ENCODE results near the gene CD300H. TPM values are rescaled to one million over a fixed set of nuclear protein-coding genes. Genes with fewer than 3 reads are reported as not detected.

CD300H gene
- polyA plus RNA-seq, 3 donors = 57.9 to 148 (median 84.7) TPM

- H3K27ac ChIP-seq (ENCODE audit: low read depth in 1 of 2, low read length in 2 of 2) = no peak overlapping the region
- no peaks in the 10 kb centered on the region for H3K27me3 ChIP-seq (ENCODE audit: control insufficient read depth in 2 of 2, insufficient read depth in 2 of 2, low read length in 2 of 2)
- Mint-ChIP-seq H3K4me1 (peaks cover 57% of the 10 kb centered on the region), H3K36me3 (peaks cover 15 to 18% of the 10 kb centered on the region in 2 donors), H3K4me3 (no peak overlapping the region), H3K9me3 (peaks cover 0 to 2% (median 0%) of the 10 kb centered on the region in 7 donors), H3K27me3 (ENCODE audit: low read depth in 3 of 3) (peaks cover 0 to 3% (median 0%) of the 10 kb centered on the region in 3 donors), H3K27ac (peak overlapping the region in 2 of 7 donors; percentile 42 to 51)
- no peak overlapping the region for H3K4me2 ChIP-seq (replicated peaks; ENCODE audit: extremely low read depth, low read length, poor library complexity, severe bottlenecking)
- peaks cover 64 to 68% of the 10 kb centered on the region in 2 donors for H3K4me1 ChIP-seq (ENCODE audit: control insufficient read depth in 1 of 2, insufficient read depth in 2 of 2, low read length in 2 of 2)
- no peak overlapping the region for H2AFZ ChIP-seq (ENCODE audit: insufficient read depth, low read depth, low read length, poor library complexity, severe bottlenecking)
- no peaks in the 10 kb centered on the region for H3K9me3 ChIP-seq (replicated peaks in 1 of 2; ENCODE audit: control insufficient read depth in 1 of 2, insufficient read depth in 1 of 2, low read length in 2 of 2)
- peaks cover 9% of the 10 kb centered on the region for H4K20me1 ChIP-seq (ENCODE audit: insufficient read depth, low read length)
- H3K36me3 ChIP-seq (replicated peaks in 1 of 2; ENCODE audit: control insufficient read depth in 1 of 2, insufficient read depth in 2 of 2, low read length in 2 of 2) = peaks cover 2 to 4% of the 10 kb centered on the region in 2 donors
- H3K79me2 ChIP-seq (ENCODE audit: insufficient read depth, low read length) = peaks cover 15% of the 10 kb centered on the region
- no peak overlapping the region for H3K4me3 ChIP-seq (replicated peaks in 1 of 3; ENCODE audit: low read depth in 2 of 3, low read length in 3 of 3)
- intact Hi-C loops (cut with micrococcal nuclease) = no loop called here
- WGBS (ENCODE audit: insufficient coverage) = 91% methylated on average over 7 of the region's 7 CpGs
- no peak for DNase-seq
- no peak overlapping the region for H3K9ac ChIP-seq (ENCODE audit: insufficient read depth, low read length, poor library complexity, severe bottlenecking)
- TF ChIP-seq CTCF (IDR thresholded peaks at IDR 0.05) = no peak
These were observed 18.0 kb downstream of the CD300H start for GRCh38 chr17:74549343-74549742.

GRCh38 chr17:74547736-74548135, 19.6 kb downstream of the CD300H start:
- H3K79me2 ChIP-seq (ENCODE audit: insufficient read depth, low read length) = peaks cover 31% of the 10 kb centered on the region
- peak overlapping the region in 1 of 2 donors; percentile 16 for H3K4me3 Mint-ChIP-seq
- WGBS (ENCODE audit: insufficient coverage) = 89% methylated on average over 2 of the region's 3 CpGs
- H4K20me1 ChIP-seq (ENCODE audit: insufficient read depth, low read length) = peaks cover 25% of the 10 kb centered on the region
- H3K36me3 Mint-ChIP-seq = peaks cover 29 to 30% of the 10 kb centered on the region in 2 donors
- DNase-seq = peak; percentile 65 to 77 (median 70)
- H2AFZ ChIP-seq (ENCODE audit: insufficient read depth, low read depth, low read length, poor library complexity, severe bottlenecking) = no peak overlapping the region
- TF ChIP-seq CTCF (IDR thresholded peaks at IDR 0.05) = no peak
- peaks cover 14 to 18% of the 10 kb centered on the region in 2 donors for H3K36me3 ChIP-seq (replicated peaks in 1 of 2; ENCODE audit: control insufficient read depth in 1 of 2, insufficient read depth in 2 of 2, low read length in 2 of 2)
- peaks cover 71% of the 10 kb centered on the region for H3K4me1 Mint-ChIP-seq
- H3K27me3 Mint-ChIP-seq (ENCODE audit: low read depth in 3 of 3) = peaks cover 0 to 3% (median 0%) of the 10 kb centered on the region in 3 donors
- H3K9me3 ChIP-seq (replicated peaks in 1 of 2; ENCODE audit: control insufficient read depth in 1 of 2, insufficient read depth in 1 of 2, low read length in 2 of 2) = no peaks in the 10 kb centered on the region
- peak overlapping the region; percentile 90 to 98 (median 94) for H3K27ac Mint-ChIP-seq
- intact Hi-C loops (cut with micrococcal nuclease) = no loop called here
- no peak overlapping the region for H3K9ac ChIP-seq (ENCODE audit: insufficient read depth, low read length, poor library complexity, severe bottlenecking)
- H3K4me1 ChIP-seq (ENCODE audit: control insufficient read depth in 1 of 2, insufficient read depth in 2 of 2, low read length in 2 of 2) = peaks cover 72 to 83% of the 10 kb centered on the region in 2 donors
- H3K27me3 ChIP-seq (ENCODE audit: control insufficient read depth in 2 of 2, insufficient read depth in 2 of 2, low read length in 2 of 2) = no peaks in the 10 kb centered on the region
- peak overlapping the region in 1 of 3 experiments; percentile 6 for H3K4me3 ChIP-seq (replicated peaks in 1 of 3; ENCODE audit: low read depth in 2 of 3, low read length in 3 of 3)
- H3K4me2 ChIP-seq (replicated peaks; ENCODE audit: extremely low read depth, low read length, poor library complexity, severe bottlenecking) = no peak overlapping the region
- peaks cover 0 to 2% (median 0%) of the 10 kb centered on the region in 7 donors for H3K9me3 Mint-ChIP-seq
- peak overlapping the region in 1 of 2 donors; percentile 98 for H3K27ac ChIP-seq (ENCODE audit: low read depth in 1 of 2, low read length in 2 of 2)
